ENCODE results near the gene PATE2. TPM values are rescaled to one million over a fixed set of nuclear protein-coding genes. Genes with fewer than 3 reads are reported as not detected.

PATE2 gene
- total RNA-seq, 1 donor from 2014 or later, result not detected

- Mint-ChIP-seq H3K4me3 (ENCODE audit: unreplicated experiment) (no peak overlapping the region), H3K4me1 (ENCODE audit: low read depth) (no peaks in the 10 kb centered on the region), H3K27me3 (ENCODE audit: low read depth) (peaks cover 15% of the 10 kb centered on the region), H3K27ac (ENCODE audit: unreplicated experiment) (no peak overlapping the region), H3K9me3 (ENCODE audit: low read depth) (peaks cover 34% of the 10 kb centered on the region), H3K36me3 (ENCODE audit: low read depth) (peaks cover 2% of the 10 kb centered on the region)
- no peak for DNase-seq (ENCODE audit: low spot score)
- TF ChIP-seq CTCF (IDR thresholded peaks at IDR 0.05), result no peak
Observed at GRCh38 chr11:125790825-125791224, 12.2 kb upstream of the PATE2 start.

- no peak for DNase-seq (ENCODE audit: low spot score)
- Mint-ChIP-seq H3K27me3 (ENCODE audit: low read depth) (peaks cover 17% of the 10 kb centered on the region), H3K36me3 (ENCODE audit: low read depth) (no peaks in the 10 kb centered on the region), H3K27ac (ENCODE audit: unreplicated experiment) (no peak within 1 kb of the TSS), H3K4me1 (ENCODE audit: low read depth) (no peaks in the 10 kb centered on the region), H3K4me3 (ENCODE audit: unreplicated experiment) (no peak within 1 kb of the TSS), H3K9me3 (ENCODE audit: low read depth) (peaks cover 8% of the 10 kb centered on the region)
- no peak for TF ChIP-seq CTCF (IDR thresholded peaks at IDR 0.05)
Observed at GRCh38 chr11:125787827-125788226, 9.2 kb upstream of the PATE2 start, which contains the start of gene PATE3. Gene PATE3 (plus strand): TSS chr11:125788127. CDS start chr11:125788152, 25 bp downstream.

GRCh38 chr11:125784678-125785077 is 6.0 kb upstream of the PATE2 start:
- H3K27me3 Mint-ChIP-seq (ENCODE audit: low read depth), result peaks cover 22% of the 10 kb centered on the region
- peaks cover 6% of the 10 kb centered on the region for H3K9me3 Mint-ChIP-seq (ENCODE audit: low read depth)
- H3K4me1 Mint-ChIP-seq (ENCODE audit: low read depth), result no peaks in the 10 kb centered on the region
- H3K36me3 Mint-ChIP-seq (ENCODE audit: low read depth), result peaks cover 1% of the 10 kb centered on the region
- no peak for DNase-seq (ENCODE audit: low spot score)
- H3K27ac Mint-ChIP-seq (ENCODE audit: unreplicated experiment), result no peak overlapping the region
- TF ChIP-seq CTCF (IDR thresholded peaks at IDR 0.05), result no peak
- no peak overlapping the region for H3K4me3 Mint-ChIP-seq (ENCODE audit: unreplicated experiment)

GRCh38 chr11:125777309-125777708 is 1.3 kb downstream of the PATE2 start:
- no peaks in the 10 kb centered on the region for H3K4me1 Mint-ChIP-seq (ENCODE audit: low read depth)
- H3K9me3 Mint-ChIP-seq (ENCODE audit: low read depth), result peaks cover 3% of the 10 kb centered on the region
- peaks cover 9% of the 10 kb centered on the region for H3K27me3 Mint-ChIP-seq (ENCODE audit: low read depth)
- TF ChIP-seq CTCF (IDR thresholded peaks at IDR 0.05), result no peak
- DNase-seq (ENCODE audit: low spot score), result no peak
- peaks cover 1% of the 10 kb centered on the region for H3K36me3 Mint-ChIP-seq (ENCODE audit: low read depth)
- H3K4me3 Mint-ChIP-seq (ENCODE audit: unreplicated experiment), result no peak overlapping the region
- no peak overlapping the region for H3K27ac Mint-ChIP-seq (ENCODE audit: unreplicated experiment)

- Mint-ChIP-seq H3K4me3 (ENCODE audit: unreplicated experiment) (no peak overlapping the region), H3K27ac (ENCODE audit: unreplicated experiment) (no peak overlapping the region), H3K36me3 (ENCODE audit: low read depth) (no peaks in the 10 kb centered on the region), H3K9me3 (ENCODE audit: low read depth) (no peaks in the 10 kb centered on the region), H3K4me1 (ENCODE audit: low read depth) (no peaks in the 10 kb centered on the region), H3K27me3 (ENCODE audit: low read depth) (peaks cover 15% of the 10 kb centered on the region)
- no peak for TF ChIP-seq CTCF (IDR thresholded peaks at IDR 0.05)
- no peak for DNase-seq (ENCODE audit: low spot score)
Observed at GRCh38 chr11:125773516-125773915, 5.1 kb downstream of the PATE2 start.
